NT2/D1 (cell line): ENCODE data around the gene FAM124A.

Source experiments
- DNase-seq: peaks from one replicate; pipeline ENCODE4 v3.0.0-alpha.2; 2011; ENCODE audit warnings: low read depth, low spot score
- H3K27me3 ChIP-seq: 2 replicates; pipeline ENCODE4 v1.6.0; 2011; ENCODE audit warnings: mild to moderate bottlenecking; ENCODE audit not compliant: insufficient read length, insufficient read depth
- H3K36me3 ChIP-seq: 2 replicates; pipeline ENCODE4 v1.6.1; 2011; ENCODE audit warnings: mild to moderate bottlenecking, low read length, mixed read lengths; ENCODE audit not compliant: insufficient read depth, insufficient read length
- H3K4me1 ChIP-seq: 2 replicates; pipeline ENCODE4 v1.5.1; 2011; ENCODE audit not compliant: insufficient read depth, insufficient read length
- H3K4me3 ChIP-seq: 2 replicates; pipeline ENCODE4 v1.5.1; 2011; ENCODE audit warnings: low read depth; ENCODE audit not compliant: insufficient read length
- H3K9ac ChIP-seq: 2 replicates; pipeline ENCODE4 v1.6.0; 2011; ENCODE audit warnings: low read depth; ENCODE audit not compliant: insufficient read length
- H3K9me3 ChIP-seq: 2 replicates; pipeline ENCODE4 v1.5.1; 2011; ENCODE audit warnings: mild to moderate bottlenecking, low read length; ENCODE audit not compliant: insufficient read depth
- SUZ12 ChIP-seq: IDR thresholded peaks from 2 replicates; pipeline ENCODE4 v1.6.1; 2011; ENCODE audit not compliant: insufficient read length, insufficient read depth; ENCODE audit errors: extremely low read depth
- YY1 ChIP-seq: IDR thresholded peaks from 2 replicates; pipeline ENCODE4 v1.6.1; 2011; ENCODE audit not compliant: insufficient read length, insufficient read depth
- ZNF274 ChIP-seq: IDR thresholded peaks from 2 replicates; pipeline ENCODE4 v1.6.1; 2011; ENCODE audit warnings: mild to moderate bottlenecking, low read depth, low read length

The FAM124A gene

GRCh38 chr13:51249770-51250741 is 27.9 kb downstream of the FAM124A start:
- DNase-seq, result no peak

GRCh38 chr13:51251480-51251879 is 29.3 kb downstream of the FAM124A start:
- no peaks in the 10 kb centered on the region for H3K36me3 ChIP-seq
- TF ChIP-seq ZNF274 (no peak), SUZ12 (no peak), YY1 (no peak)
- DNase-seq, result no peak

More at GRCh38 chr13:51249770-51250741, 27.9 kb downstream of the FAM124A start:
- H3K4me1 ChIP-seq, result no peaks in the 10 kb centered on the region
- no peak overlapping the region for H3K4me3 ChIP-seq
- no peaks in the 10 kb centered on the region for H3K27me3 ChIP-seq
- no peaks in the 10 kb centered on the region for H3K9me3 ChIP-seq
- no peak overlapping the region for H3K9ac ChIP-seq
- TF ChIP-seq SUZ12 (no peak), ZNF274 (no peak), YY1 (no peak)
- H3K36me3 ChIP-seq, result no peaks in the 10 kb centered on the region

GRCh38 chr13:51252954-51253532 is 30.8 kb downstream of the FAM124A start:
- DNase-seq, result no peak
- TF ChIP-seq SUZ12 (no peak), YY1 (no peak), ZNF274 (no peak)

More at GRCh38 chr13:51251480-51251879, 29.3 kb downstream of the FAM124A start:
- Histone ChIP-seq H3K27me3 (no peaks in the 10 kb centered on the region), H3K4me3 (no peak overlapping the region), H3K4me1 (no peaks in the 10 kb centered on the region), H3K9ac (no peak overlapping the region), H3K9me3 (no peaks in the 10 kb centered on the region)

DNA sequence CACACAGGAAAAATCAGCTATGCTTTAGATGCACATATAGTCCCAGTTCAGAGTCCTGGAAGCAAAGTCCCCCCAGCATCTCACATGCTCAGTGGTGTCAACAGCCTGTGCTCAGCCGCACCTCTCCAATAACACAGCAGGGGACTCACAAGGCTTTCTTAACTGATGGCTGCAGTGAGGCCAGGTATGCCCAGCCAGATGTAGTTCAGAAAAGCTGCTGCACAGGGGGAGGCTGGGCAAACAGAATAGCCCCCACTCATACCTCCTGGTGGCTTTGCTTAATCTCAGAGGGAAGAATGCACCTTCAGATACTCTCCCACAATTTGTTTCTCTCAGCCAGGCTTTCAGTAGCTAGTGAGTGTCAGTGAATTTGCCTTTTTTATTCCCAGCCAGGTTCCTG is 33.4 kb downstream of the FAM124A start:
- no peaks in the 10 kb centered on the region for H3K27me3 ChIP-seq
- H3K4me3 ChIP-seq, result no peak overlapping the region
- H3K9ac ChIP-seq, result no peak overlapping the region
- H3K4me1 ChIP-seq, result peaks cover 3% of the 10 kb centered on the region
- H3K36me3 ChIP-seq, result no peaks in the 10 kb centered on the region
- H3K9me3 ChIP-seq, result no peaks in the 10 kb centered on the region
- no peak for DNase-seq
- TF ChIP-seq YY1 (no peak), SUZ12 (no peak), ZNF274 (no peak)

More at GRCh38 chr13:51252954-51253532, 30.8 kb downstream of the FAM124A start:
- Histone ChIP-seq H3K4me1 (no peaks in the 10 kb centered on the region), H3K27me3 (no peaks in the 10 kb centered on the region), H3K36me3 (no peaks in the 10 kb centered on the region), H3K4me3 (no peak overlapping the region), H3K9ac (no peak overlapping the region), H3K9me3 (no peaks in the 10 kb centered on the region)

- no peak for DNase-seq
- H3K27me3 ChIP-seq, result no peaks in the 10 kb centered on the region
- H3K9ac ChIP-seq, result no peak overlapping the region
- no peak for TF ChIP-seq YY1
- no peak for TF ChIP-seq ZNF274
- TF ChIP-seq SUZ12, result no peak
- no peak overlapping the region for H3K4me3 ChIP-seq
- peaks cover 3% of the 10 kb centered on the region for H3K4me1 ChIP-seq
- no peaks in the 10 kb centered on the region for H3K9me3 ChIP-seq
- no peaks in the 10 kb centered on the region for H3K36me3 ChIP-seq
These were observed 35.0 kb downstream of the FAM124A start for GRCh38 chr13:51257187-51257586.

GRCh38 chr13:51258612-51259548 is 36.7 kb downstream of the FAM124A start:
- H3K36me3 ChIP-seq, result no peaks in the 10 kb centered on the region

More at GRCh38 chr13:51258612-51259548, 36.7 kb downstream of the FAM124A start:
- DNase-seq, result no peak
- Histone ChIP-seq H3K9ac (no peak overlapping the region), H3K4me3 (no peak overlapping the region), H3K4me1 (peaks cover 3% of the 10 kb centered on the region), H3K9me3 (no peaks in the 10 kb centered on the region), H3K27me3 (no peaks in the 10 kb centered on the region)
- TF ChIP-seq ZNF274, result no peak
- TF ChIP-seq SUZ12, result no peak
- no peak for TF ChIP-seq YY1
